Osteoblast (primary cell): Measurements from ENCODE around the gene BBOF1. TPM values are rescaled to one million over a fixed set of nuclear protein-coding genes. Genes with fewer than 3 reads are reported as not detected.
"Not testable (repeated sequence)": the region's sequence is repeated elsewhere in the genome, so short reads cannot be mapped to it uniquely, and the experiment has no call there.

Source experiments
- DNase-seq: peaks from one replicate; pipeline ENCODE4 v3.0.0; 2011; ENCODE audit warnings: low spot score, mixed read lengths; ENCODE audit not compliant: insufficient read length; ENCODE audit errors: missing footprints
- H2AFZ ChIP-seq: 2 replicates; pipeline ENCODE4 v1.6.0; 2011; ENCODE audit warnings: mild to moderate bottlenecking, low read length
- H3K27ac ChIP-seq: 2 replicates; pipeline ENCODE4 v1.5.1; 2011; ENCODE audit warnings: mild to moderate bottlenecking, low read depth, low read length, moderate library complexity
- H3K27me3 ChIP-seq: 2 replicates; pipeline ENCODE4 v1.6.0; 2012; ENCODE audit warnings: mild to moderate bottlenecking, control low read depth, inconsistent platforms, low read length, moderate library complexity; ENCODE audit not compliant: insufficient read depth
- H3K36me3 ChIP-seq: 2 replicates; pipeline ENCODE4 v1.5.1; 2011; ENCODE audit warnings: mild to moderate bottlenecking, low read length, control low read depth, moderate library complexity; ENCODE audit not compliant: insufficient read depth
- H3K4me1 ChIP-seq: 2 replicates; pipeline ENCODE4 v1.5.1; 2011; ENCODE audit warnings: mild to moderate bottlenecking, low read length, control low read depth, moderate library complexity; ENCODE audit not compliant: insufficient read depth
- H3K4me2 ChIP-seq: 2 replicates; pipeline ENCODE4 v1.6.0; 2011; ENCODE audit warnings: mild to moderate bottlenecking, low read length; ENCODE audit not compliant: insufficient read depth
- H3K4me3 ChIP-seq: fragments of 200-600 bp; sonication (generic); 3 replicates; pipeline ENCODE4 v1.5.1; 2012; ENCODE audit warnings: mild to moderate bottlenecking, low read length, inconsistent platforms; ENCODE audit not compliant: insufficient read depth
- H3K79me2 ChIP-seq: 2 replicates; pipeline ENCODE4 v1.6.0; 2012; ENCODE audit warnings: mild to moderate bottlenecking, low read length, control low read depth, inconsistent platforms; ENCODE audit not compliant: insufficient read depth
- H3K9me3 ChIP-seq: 2 replicates; pipeline ENCODE4 v1.5.1; 2011; ENCODE audit warnings: low read depth, low read length, control low read depth
- H4K20me1 ChIP-seq: 2 replicates; pipeline ENCODE4 v1.6.0; 2012; ENCODE audit warnings: mild to moderate bottlenecking, low read length, control low read depth; ENCODE audit not compliant: insufficient read depth
- total RNA-seq: library from RNA; depleted of rRNA; stranded (reverse); fragments of >200 nt; gene quantifications from 2 replicates; pipeline ENCODE4 v1.2.3, GENCODE V29; 2012
- TF ChIP-seq, protein P1 (sequence below): IDR thresholded peaks from 2 replicates; pipeline ENCODE4 v1.5.1; 2011; ENCODE audit warnings: mild to moderate bottlenecking, low read depth, low read length, moderate library complexity; ENCODE audit errors: extremely low read depth

The BBOF1 gene
- total RNA-seq, 1 donor, result 14.1 TPM

DNA sequence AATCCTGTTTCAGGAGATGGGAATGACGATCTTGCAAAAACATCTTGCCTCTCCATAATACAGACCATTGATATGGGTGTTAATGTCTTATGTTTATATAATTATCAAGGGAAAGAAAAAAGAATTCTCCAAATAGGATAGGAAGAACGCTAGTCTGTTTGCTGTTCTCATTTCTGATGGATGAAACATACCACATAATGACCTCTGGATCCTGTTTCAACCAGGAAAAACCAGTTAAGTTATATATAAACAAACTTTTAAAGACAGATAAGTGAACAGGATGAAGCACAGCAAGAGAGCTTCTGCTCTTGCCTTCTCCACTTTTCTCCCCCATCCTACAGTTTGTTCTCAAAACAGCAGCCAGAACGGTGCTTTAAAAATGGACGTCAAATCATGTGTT is 41.3 kb upstream of the BBOF1 start:
- H3K4me1 ChIP-seq, result peaks cover 6% of the 10 kb centered on the region
- no peaks in the 10 kb centered on the region for H3K9me3 ChIP-seq
- DNase-seq, result no peak
- no peaks in the 10 kb centered on the region for H4K20me1 ChIP-seq
- peaks cover 15% of the 10 kb centered on the region for H3K36me3 ChIP-seq
- H3K27ac ChIP-seq, result no peak overlapping the region
- H2AFZ ChIP-seq, result no peak overlapping the region
- H3K27me3 ChIP-seq, result no peaks in the 10 kb centered on the region
- H3K79me2 ChIP-seq, result no peaks in the 10 kb centered on the region
- H3K4me3 ChIP-seq, result no peak overlapping the region
- H3K4me2 ChIP-seq, result no peak overlapping the region
- TF ChIP-seq, protein P1, sequence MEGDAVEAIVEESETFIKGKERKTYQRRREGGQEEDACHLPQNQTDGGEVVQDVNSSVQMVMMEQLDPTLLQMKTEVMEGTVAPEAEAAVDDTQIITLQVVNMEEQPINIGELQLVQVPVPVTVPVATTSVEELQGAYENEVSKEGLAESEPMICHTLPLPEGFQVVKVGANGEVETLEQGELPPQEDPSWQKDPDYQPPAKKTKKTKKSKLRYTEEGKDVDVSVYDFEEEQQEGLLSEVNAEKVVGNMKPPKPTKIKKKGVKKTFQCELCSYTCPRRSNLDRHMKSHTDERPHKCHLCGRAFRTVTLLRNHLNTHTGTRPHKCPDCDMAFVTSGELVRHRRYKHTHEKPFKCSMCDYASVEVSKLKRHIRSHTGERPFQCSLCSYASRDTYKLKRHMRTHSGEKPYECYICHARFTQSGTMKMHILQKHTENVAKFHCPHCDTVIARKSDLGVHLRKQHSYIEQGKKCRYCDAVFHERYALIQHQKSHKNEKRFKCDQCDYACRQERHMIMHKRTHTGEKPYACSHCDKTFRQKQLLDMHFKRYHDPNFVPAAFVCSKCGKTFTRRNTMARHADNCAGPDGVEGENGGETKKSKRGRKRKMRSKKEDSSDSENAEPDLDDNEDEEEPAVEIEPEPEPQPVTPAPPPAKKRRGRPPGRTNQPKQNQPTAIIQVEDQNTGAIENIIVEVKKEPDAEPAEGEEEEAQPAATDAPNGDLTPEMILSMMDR, result no peak

DNA sequence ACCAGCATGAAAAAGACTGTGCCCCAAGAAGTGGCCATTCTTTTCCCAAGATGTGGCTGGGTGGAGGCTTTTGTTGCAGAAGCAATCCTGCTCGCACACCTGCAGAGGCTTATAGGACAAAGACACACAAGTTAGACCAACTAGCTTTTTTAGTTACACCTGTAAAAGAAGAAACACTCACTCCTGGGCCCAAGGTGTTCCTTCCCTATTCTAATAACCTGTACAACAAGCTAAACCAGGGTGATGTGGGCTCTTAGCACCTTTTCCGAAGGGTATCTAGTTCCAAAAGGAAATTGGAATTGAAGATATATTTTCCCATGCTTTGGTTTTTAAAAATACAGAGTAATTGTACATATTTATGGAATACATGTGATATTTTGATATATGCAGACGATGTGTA is 31.1 kb upstream of the BBOF1 start:
- no peaks in the 10 kb centered on the region for H4K20me1 ChIP-seq
- peaks cover 17% of the 10 kb centered on the region for H3K36me3 ChIP-seq
- no peak for DNase-seq
- no peak overlapping the region for H3K4me2 ChIP-seq
- H3K4me1 ChIP-seq, result no peaks in the 10 kb centered on the region
- no peaks in the 10 kb centered on the region for H3K27me3 ChIP-seq
- no peak overlapping the region for H2AFZ ChIP-seq
- H3K79me2 ChIP-seq, result no peaks in the 10 kb centered on the region
- H3K4me3 ChIP-seq, result no peak overlapping the region
- no peaks in the 10 kb centered on the region for H3K9me3 ChIP-seq
- TF ChIP-seq, protein P1, result no peak
- H3K27ac ChIP-seq, result no peak overlapping the region

DNA sequence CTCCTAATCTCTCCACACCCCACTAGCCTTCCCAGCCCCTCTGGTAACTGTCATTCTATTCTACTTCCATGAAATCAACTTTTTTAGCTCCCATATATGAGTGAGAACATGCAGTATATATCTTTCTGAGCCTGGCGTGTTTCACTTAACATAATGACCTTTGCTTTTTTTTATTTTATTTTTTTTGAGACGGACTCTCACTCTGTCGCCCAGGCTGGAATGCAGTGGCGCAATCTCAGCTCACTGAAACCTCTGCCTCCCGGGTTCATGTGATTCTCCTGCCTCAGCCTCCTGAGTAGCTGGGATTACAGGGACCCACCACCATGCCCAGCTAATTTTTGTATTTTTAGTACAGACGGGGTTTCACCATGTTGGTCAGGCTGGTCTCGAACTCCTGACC is 30.5 kb upstream of the BBOF1 start:
- not testable (repeated sequence) for H3K27ac ChIP-seq, H3K4me3 ChIP-seq, H3K9me3 ChIP-seq, DNase-seq, H3K79me2 ChIP-seq, H4K20me1 ChIP-seq, H3K4me1 ChIP-seq, H3K27me3 ChIP-seq, H3K4me2 ChIP-seq, H2AFZ ChIP-seq
- H3K36me3 ChIP-seq, result peaks cover 17% of the 10 kb centered on the region

DNA sequence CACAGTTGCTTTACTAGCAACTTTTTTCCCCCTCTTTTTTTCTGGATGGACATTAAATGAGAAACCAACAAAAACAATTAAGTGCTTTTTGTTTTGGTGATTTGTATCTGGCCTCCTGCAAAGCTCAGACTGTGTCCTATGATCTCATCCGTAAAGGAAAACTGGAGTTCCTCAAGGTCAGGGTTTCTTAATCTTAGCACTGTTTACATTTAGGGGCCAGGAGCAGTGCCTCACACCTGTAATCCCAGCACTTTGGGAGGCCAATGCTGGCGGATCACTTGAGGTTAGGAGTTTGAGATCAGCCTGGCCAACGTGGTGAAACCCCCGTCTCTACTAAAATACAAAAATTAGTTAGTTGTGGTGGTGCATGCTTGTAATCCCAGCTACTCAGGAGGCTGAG is 28.1 kb upstream of the BBOF1 start:
- no peaks in the 10 kb centered on the region for H3K9me3 ChIP-seq
- H3K4me2 ChIP-seq, result no peak overlapping the region
- TF ChIP-seq, protein P1, result no peak
- no peaks in the 10 kb centered on the region for H3K27me3 ChIP-seq
- no peak overlapping the region for H2AFZ ChIP-seq
- no peak overlapping the region for H3K27ac ChIP-seq
- no peak overlapping the region for H3K4me3 ChIP-seq
- no peaks in the 10 kb centered on the region for H3K4me1 ChIP-seq
- no peaks in the 10 kb centered on the region for H4K20me1 ChIP-seq
- H3K36me3 ChIP-seq, result peaks cover 16% of the 10 kb centered on the region
- DNase-seq, result no peak
- H3K79me2 ChIP-seq, result no peaks in the 10 kb centered on the region

DNA sequence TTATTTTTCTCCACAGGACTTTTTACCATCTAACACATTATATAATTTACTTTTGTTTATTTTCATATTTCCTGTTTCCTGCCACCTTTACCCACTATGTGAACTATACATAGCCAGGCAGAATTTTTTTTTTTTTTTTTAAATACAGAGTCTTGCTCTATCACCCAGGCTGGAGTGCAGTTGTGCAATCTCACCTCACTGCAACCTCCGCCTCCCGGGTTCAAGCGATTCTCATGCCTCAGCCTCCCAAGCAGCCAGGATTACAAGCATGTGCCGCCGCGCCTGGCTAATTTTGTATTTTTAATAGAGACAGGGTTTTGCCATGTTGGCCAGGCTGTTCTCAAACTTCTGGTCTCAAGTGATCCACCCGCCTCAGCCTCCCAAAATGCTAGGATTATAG is 24.2 kb upstream of the BBOF1 start:
- H4K20me1 ChIP-seq, H2AFZ ChIP-seq, H3K4me2 ChIP-seq, H3K9me3 ChIP-seq, H3K79me2 ChIP-seq, DNase-seq, H3K27ac ChIP-seq, H3K4me3 ChIP-seq, H3K36me3 ChIP-seq, H3K27me3 ChIP-seq, H3K4me1 ChIP-seq: not testable (repeated sequence)
